Fibroblast of lung (primary cell): ENCODE data around the gene RIOK3. TPM values are rescaled to one million over a fixed set of nuclear protein-coding genes. Genes with fewer than 3 reads are reported as not detected.

Experiments used
- DNase-seq, 2 donors: peaks; one replicate each; pipeline versions ENCODE4 v3.0.0 to v3.0.0-alpha.2; 2010; ENCODE audit warnings: low read depth in 2 of 2
- H2AFZ ChIP-seq: 2 replicates; pipeline ENCODE4 v1.5.1; 2012; ENCODE audit warnings: low read length, control low read depth, inconsistent platforms
- H3K27ac ChIP-seq: 2 replicates; pipeline ENCODE4 v1.5.1; 2011; ENCODE audit warnings: low read length, control low read depth; ENCODE audit not compliant: insufficient read depth
- H3K27me3 ChIP-seq: 2 replicates; pipeline ENCODE4 v1.5.1; 2011; ENCODE audit warnings: mild to moderate bottlenecking, low read length; ENCODE audit not compliant: control insufficient read depth, insufficient read depth
- H3K36me3 ChIP-seq: 2 replicates; pipeline ENCODE4 v1.5.1; 2011; ENCODE audit warnings: low read length; ENCODE audit not compliant: control insufficient read depth, insufficient read depth
- H3K4me1 ChIP-seq: 2 replicates; pipeline ENCODE4 v1.5.1; 2011; ENCODE audit warnings: low read length; ENCODE audit not compliant: control insufficient read depth, insufficient read depth; ENCODE audit errors: extremely low read depth
- H3K4me2 ChIP-seq: 2 replicates; pipeline ENCODE4 v1.5.1; 2011; ENCODE audit warnings: low read length, control low read depth; ENCODE audit not compliant: insufficient read depth; ENCODE audit errors: extremely low read depth
- H3K4me3 ChIP-seq, 4 experiments: fragments of 200-600 bp in 1 of 4; sonication (generic) in 1 of 4; replicated peaks in 1 of 4; 2 replicates each; pipeline ENCODE4 v1.5.1; 2011 to 2016; ENCODE audit warnings: low read length in 4 of 4, low read depth in 3 of 4, mild to moderate bottlenecking in 3 of 4, control low read depth in 2 of 4, inconsistent platforms in 1 of 4, mixed read lengths in 1 of 4; ENCODE audit not compliant: insufficient read depth in 1 of 4; ENCODE audit errors: control extremely low read depth in 1 of 4
- H3K79me2 ChIP-seq: 2 replicates; pipeline ENCODE4 v1.5.1; 2012; ENCODE audit warnings: mild to moderate bottlenecking, low read length, inconsistent platforms; ENCODE audit not compliant: control insufficient read depth, insufficient read depth
- H3K9ac ChIP-seq: 2 replicates; pipeline ENCODE4 v1.5.1; 2011; ENCODE audit warnings: mild to moderate bottlenecking, low read length, control low read depth; ENCODE audit not compliant: insufficient read depth
- H3K9me3 ChIP-seq: 2 replicates; pipeline ENCODE4 v1.5.1; 2012; ENCODE audit warnings: low read depth, low read length; ENCODE audit not compliant: control insufficient read depth, insufficient read depth
- H4K20me1 ChIP-seq: 2 replicates; pipeline ENCODE4 v1.5.1; 2011; ENCODE audit warnings: low read length; ENCODE audit not compliant: control insufficient read depth, insufficient read depth; ENCODE audit errors: extremely low read depth
- EZH2 ChIP-seq: IDR thresholded peaks from 2 replicates; pipeline ENCODE4 v1.5.1; 2012; ENCODE audit warnings: low read length, control low read depth, mild to moderate bottlenecking; ENCODE audit errors: missing control alignments
- polyA plus RNA-seq, 2 donors: library from polyadenylated mRNA; depleted of rRNA in 1 of 2; stranded (reverse) in 1 of 2; unstranded in 1 of 2; fragments of >200 nt; gene quantifications; 2 replicates each; pipeline ENCODE4 v1.2.1, GENCODE V29; 2011 to 2012; ENCODE audit warnings: missing spikeins in 1 of 2
- total RNA-seq: library from RNA; depleted of rRNA; stranded (reverse); fragments of >200 nt; gene quantifications from 2 replicates; pipeline ENCODE4 v1.2.1, GENCODE V29; 2014
- TF ChIP-seq, protein P1 (sequence below), 2 donors: IDR thresholded peaks in 1 of 2; conservative IDR thresholded peaks in 1 of 2; 1 replicate in 1 of 2; 2 replicates in 1 of 2; pipeline ENCODE4 v1.5.1; 2011 to 2012; ENCODE audit warnings: low read length in 2 of 2, control low read depth in 1 of 2, inconsistent platforms in 1 of 2, low read depth in 1 of 2, mild to moderate bottlenecking in 1 of 2

Gene RIOK3
- total and polyA plus RNA-seq, 2 donors (not counting 1 experiment from before 2014, with no cell fraction given) = 48.4 to 78.8 TPM

GRCh38 chr18:23493654-23494053 lies 40.6 kb downstream of the RIOK3 start:
- Histone ChIP-seq H3K9ac (no peak overlapping the region), H3K79me2 (no peaks in the 10 kb centered on the region), H3K4me3 (no peak overlapping the region), H3K27ac (no peak overlapping the region), H3K4me2 (no peak overlapping the region), H3K4me1 (no peaks in the 10 kb centered on the region), H3K9me3 (no peaks in the 10 kb centered on the region), H3K27me3 (no peaks in the 10 kb centered on the region), H3K36me3 (no peaks in the 10 kb centered on the region), H4K20me1 (no peaks in the 10 kb centered on the region), H2AFZ (no peak overlapping the region)
- no peak for DNase-seq
- TF ChIP-seq EZH2 = no peak
- TF ChIP-seq, protein P1, sequence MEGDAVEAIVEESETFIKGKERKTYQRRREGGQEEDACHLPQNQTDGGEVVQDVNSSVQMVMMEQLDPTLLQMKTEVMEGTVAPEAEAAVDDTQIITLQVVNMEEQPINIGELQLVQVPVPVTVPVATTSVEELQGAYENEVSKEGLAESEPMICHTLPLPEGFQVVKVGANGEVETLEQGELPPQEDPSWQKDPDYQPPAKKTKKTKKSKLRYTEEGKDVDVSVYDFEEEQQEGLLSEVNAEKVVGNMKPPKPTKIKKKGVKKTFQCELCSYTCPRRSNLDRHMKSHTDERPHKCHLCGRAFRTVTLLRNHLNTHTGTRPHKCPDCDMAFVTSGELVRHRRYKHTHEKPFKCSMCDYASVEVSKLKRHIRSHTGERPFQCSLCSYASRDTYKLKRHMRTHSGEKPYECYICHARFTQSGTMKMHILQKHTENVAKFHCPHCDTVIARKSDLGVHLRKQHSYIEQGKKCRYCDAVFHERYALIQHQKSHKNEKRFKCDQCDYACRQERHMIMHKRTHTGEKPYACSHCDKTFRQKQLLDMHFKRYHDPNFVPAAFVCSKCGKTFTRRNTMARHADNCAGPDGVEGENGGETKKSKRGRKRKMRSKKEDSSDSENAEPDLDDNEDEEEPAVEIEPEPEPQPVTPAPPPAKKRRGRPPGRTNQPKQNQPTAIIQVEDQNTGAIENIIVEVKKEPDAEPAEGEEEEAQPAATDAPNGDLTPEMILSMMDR (conservative IDR thresholded peaks at IDR 0.05 in 1 of 2, IDR thresholded peaks at IDR 0.05 in 1 of 2; ENCODE audit: low read depth in 1 of 2, low read length in 2 of 2) = no peak

DNA sequence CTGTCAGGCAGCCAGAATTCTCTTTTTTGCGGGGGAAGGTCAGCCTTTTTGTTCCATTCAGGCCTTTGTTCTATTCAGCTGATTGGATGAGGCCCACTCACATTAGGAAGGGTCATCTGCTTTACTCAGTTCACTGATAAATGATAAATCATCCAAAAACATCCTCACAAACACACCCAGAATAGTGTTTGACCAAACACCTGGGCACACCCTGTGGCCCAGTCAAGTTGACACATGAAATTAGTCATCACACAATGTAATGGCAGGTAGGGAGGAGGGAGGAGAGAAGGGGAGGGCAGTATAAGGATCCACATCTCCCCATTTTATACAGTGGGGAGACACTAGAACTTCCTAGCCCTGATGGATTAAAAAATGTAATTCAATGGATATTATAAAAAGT lies 41.9 kb downstream of the RIOK3 start:
- Histone ChIP-seq H3K79me2 (no peaks in the 10 kb centered on the region), H3K4me2 (no peak overlapping the region), H3K9me3 (no peaks in the 10 kb centered on the region), H4K20me1 (no peaks in the 10 kb centered on the region), H3K27me3 (no peaks in the 10 kb centered on the region), H3K27ac (no peak overlapping the region), H2AFZ (no peak overlapping the region), H3K4me1 (peaks cover 2% of the 10 kb centered on the region), H3K9ac (no peak overlapping the region), H3K36me3 (no peaks in the 10 kb centered on the region), H3K4me3 (no peak overlapping the region)
- TF ChIP-seq, protein P1 (conservative IDR thresholded peaks at IDR 0.05 in 1 of 2, IDR thresholded peaks at IDR 0.05 in 1 of 2; ENCODE audit: low read depth in 1 of 2, low read length in 2 of 2) = no peak
- TF ChIP-seq EZH2 = no peak
- no peak for DNase-seq

DNA sequence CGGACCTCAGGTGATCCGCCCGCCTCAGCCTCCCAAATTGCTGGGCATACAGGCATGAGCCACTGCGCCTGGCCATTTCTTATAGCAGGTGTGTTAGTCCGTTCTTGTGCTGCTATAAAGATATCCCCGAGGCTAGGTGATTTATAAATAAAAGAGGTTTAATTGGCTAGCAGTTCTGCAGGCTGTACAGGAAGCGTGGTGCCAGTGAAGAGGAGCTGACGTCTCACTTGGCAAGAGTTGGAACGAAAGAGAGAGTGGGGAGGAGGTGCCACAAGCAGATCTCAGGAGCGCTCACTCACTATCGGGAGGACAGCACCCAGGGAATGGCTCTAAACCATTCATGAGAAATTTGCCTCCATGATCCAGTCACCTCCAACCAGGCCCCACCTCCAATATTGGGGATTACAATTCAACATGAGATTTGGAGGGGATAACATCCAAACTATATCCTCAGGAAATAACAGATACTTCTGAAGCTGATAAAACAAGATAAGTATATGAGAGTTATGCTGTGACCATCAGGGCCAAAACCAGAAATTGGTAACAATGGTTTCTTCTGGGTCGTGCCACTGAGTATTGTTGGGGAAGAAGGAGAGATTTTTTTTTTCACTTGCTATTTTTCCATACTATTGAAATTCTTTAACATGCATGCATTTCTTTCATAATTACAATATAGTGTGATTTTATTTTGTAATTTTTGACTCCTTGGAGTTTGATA lies 42.8 kb downstream of the RIOK3 start:
- H3K4me3 ChIP-seq = no peak overlapping the region
- H3K9ac ChIP-seq = no peak overlapping the region
- no peaks in the 10 kb centered on the region for H3K27me3 ChIP-seq
- no peak overlapping the region for H3K4me2 ChIP-seq
- TF ChIP-seq, protein P1 (conservative IDR thresholded peaks at IDR 0.05 in 1 of 2, IDR thresholded peaks at IDR 0.05 in 1 of 2; ENCODE audit: low read depth in 1 of 2, low read length in 2 of 2) = no peak
- no peak for TF ChIP-seq EZH2
- peaks cover 2% of the 10 kb centered on the region for H3K4me1 ChIP-seq
- H2AFZ ChIP-seq = no peak overlapping the region
- DNase-seq = no peak
- H3K79me2 ChIP-seq = no peaks in the 10 kb centered on the region
- H3K27ac ChIP-seq = no peak overlapping the region
- H3K36me3 ChIP-seq = no peaks in the 10 kb centered on the region
- H3K9me3 ChIP-seq = no peaks in the 10 kb centered on the region
- H4K20me1 ChIP-seq = no peaks in the 10 kb centered on the region
